SKM-1 (cell line): ENCODE data around the gene AMFR.

ENCODE experiments used
- DNase-seq: peaks from one replicate; lab custom pipeline; 2025; ENCODE audit not compliant: unreplicated experiment; lab: John Stamatoyannopoulos, UW

The AMFR gene

DNA sequence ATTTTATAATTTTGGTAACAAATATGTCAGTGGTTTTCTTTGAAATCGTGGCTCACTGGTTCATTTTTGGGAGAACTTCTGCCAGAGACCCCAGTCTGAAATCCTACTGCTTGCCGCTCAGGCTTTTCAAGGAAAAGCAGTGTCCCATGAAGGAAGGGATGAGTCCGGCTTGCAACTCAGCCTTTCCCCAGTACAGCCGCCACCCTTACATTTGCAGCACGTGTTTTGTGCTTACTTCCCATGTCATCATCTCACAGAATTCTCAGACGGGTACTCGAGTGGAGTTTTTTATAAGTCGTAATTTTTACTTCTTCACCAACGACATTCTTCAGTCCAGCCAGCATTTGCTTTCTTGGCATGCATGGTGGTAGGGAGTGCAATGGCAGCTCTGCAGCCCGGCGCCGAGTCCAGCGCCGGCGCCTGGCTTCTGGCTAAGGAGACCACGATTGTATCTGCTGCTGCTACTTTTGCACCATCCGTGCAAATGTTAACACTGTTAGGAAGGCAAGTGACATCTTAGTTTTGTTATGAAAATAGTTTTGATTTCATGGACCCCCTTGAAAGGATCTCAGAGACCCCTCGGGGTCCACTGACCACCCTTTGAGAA is 111.0 kb downstream of the AMFR start:
- no peak for DNase-seq

DNA sequence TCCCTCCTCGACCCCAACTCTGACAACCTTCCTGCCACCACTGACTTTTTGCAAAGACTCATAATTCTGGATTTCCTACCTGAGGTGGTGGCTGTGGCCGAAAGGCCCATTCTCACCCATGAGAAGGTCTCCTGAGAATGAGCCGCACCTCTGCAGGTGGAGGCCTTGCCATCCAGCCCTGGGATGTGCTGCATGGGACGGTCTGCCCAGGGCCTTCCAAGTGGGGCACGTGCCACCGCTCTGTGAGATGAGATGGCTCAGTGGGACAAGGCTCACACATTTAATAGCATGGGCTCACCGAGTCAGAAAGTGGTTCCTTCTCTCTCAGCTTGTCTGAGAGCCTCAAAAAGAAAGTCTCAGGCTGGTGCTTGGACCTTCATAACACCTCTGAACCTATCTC is 112.8 kb downstream of the AMFR start:
- no peak for DNase-seq

DNA sequence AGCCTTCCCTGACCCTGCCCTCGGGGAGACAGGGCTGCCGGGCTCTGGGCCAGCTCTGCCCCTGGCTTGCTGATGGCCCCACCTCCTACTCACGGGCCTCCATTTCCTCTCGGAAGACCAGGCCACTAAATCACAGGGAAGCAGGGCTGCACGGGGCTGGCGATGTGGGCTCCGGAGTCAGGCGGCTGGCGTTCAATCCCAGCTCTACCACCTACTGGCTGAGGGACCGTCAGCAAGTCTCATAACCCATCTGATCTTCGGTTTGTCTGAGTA is 113.4 kb downstream of the AMFR start:
- no peak for DNase-seq
